ENCODE results near the gene CCDC142. TPM values are rescaled to one million over a fixed set of nuclear protein-coding genes. Genes with fewer than 3 reads are reported as not detected.

The CCDC142 gene
- total and polyA plus RNA-seq, 2 donors (not counting 1 experiment from before 2014, with no cell fraction given): 13.0 to 61.6 TPM

DNA sequence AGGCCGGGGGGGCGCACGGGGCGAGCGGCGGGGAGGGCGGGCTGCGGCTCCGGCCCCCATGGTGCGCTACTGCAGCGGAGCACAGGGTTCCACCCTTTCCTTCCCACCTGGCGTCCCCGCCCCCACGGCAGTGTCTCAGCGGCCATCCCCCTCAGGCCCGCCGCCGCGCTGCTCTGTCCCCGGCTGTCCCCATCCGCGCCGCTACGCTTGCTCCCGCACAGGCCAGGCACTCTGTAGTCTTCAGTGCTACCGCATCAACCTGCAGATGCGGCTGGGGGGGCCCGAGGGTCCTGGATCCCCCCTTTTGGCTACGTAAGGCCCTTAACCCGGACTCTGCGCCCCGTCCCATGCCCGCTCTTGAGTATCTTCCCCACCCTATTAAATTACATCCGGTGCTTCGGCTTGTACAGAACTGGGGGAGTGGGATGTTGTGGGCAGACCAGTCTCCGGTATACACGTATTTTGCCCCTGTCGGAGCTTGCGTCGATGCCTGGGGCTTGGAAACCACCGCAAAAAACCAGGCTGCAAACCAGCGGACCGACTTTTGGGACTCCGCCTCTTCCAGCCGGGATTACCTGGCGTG is 25.2 kb downstream of the CCDC142 start:
- peak overlapping the region; percentile 96 for H3K4me2 ChIP-seq (replicated peaks; ENCODE audit: low read depth, low read length, poor library complexity, severe bottlenecking)
- ChIA-PET CTCF (interaction anchor here (1.0 to 5.7 kb wide), 5 partner anchors 9 to 130 kb away, joined by 3 to 54 read pairs (median 6); partner anchors contain the start of genes C2orf81, CCDC142, TTC31 and WDR54), POLR2A (interaction anchor here (0.7 to 6.0 kb wide), 11 partner anchors 9 to 277 kb away, joined by 3 to 63 read pairs (median 5); partner anchors contain the start of genes AUP1, C2orf81, CCDC142 and HTRA2)
- peak overlapping the region; percentile 79 for H2AFZ ChIP-seq (ENCODE audit: insufficient read depth, low read depth, low read length, poor library complexity, severe bottlenecking)
- H3K9me3 ChIP-seq (ENCODE audit: control extremely low read depth in 1 of 3, control insufficient read depth in 2 of 3, insufficient read depth in 1 of 3, low read length in 2 of 3): no peaks in the 10 kb centered on the region
- H3K9ac ChIP-seq (ENCODE audit: low read length): peak overlapping the region; percentile 97
- H3K4me3 ChIP-seq (ENCODE audit: control extremely low read depth in 1 of 5, extremely low read depth in 1 of 5, insufficient read depth in 1 of 5, low read depth in 2 of 5, low read length in 4 of 5): peak overlapping the region; percentile 70 to 100 (median 93)
- H3K4me3 Mint-ChIP-seq: peak overlapping the region; percentile 94
- intact Hi-C loops (cut with micrococcal nuclease): loop anchor here (1.0 to 5.0 kb wide), 8 partner anchors 8 to 280 kb away; partner anchors contain the start of genes AUP1, C2orf81, DOK1 and HTRA2
- H3K36me3 ChIP-seq (replicated peaks in 1 of 2; ENCODE audit: control extremely low read depth in 1 of 2, control insufficient read depth in 1 of 2, extremely low read depth in 1 of 2, insufficient read depth in 2 of 2, low read length in 1 of 2): peaks cover 0 to 22% of the 10 kb centered on the region in 2 experiments
- under 1% methylated on average over 38 of the region's 46 CpGs for WGBS (ENCODE audit: insufficient coverage)
- peak overlapping the region; percentile 97 to 100 for H3K27ac ChIP-seq (ENCODE audit: low read length in 2 of 2)
- H4K20me1 ChIP-seq (ENCODE audit: control insufficient read depth, insufficient read depth, low read length, poor library complexity, severe bottlenecking): peaks cover 5% of the 10 kb centered on the region
- H3K27ac Mint-ChIP-seq: peak overlapping the region; percentile 99
- ATAC-seq (ENCODE audit: low read depth): peak; percentile 49
- peaks cover 58% of the 10 kb centered on the region for H3K4me1 Mint-ChIP-seq
- H3K9me3 Mint-ChIP-seq (ENCODE audit: insufficient read depth): no peaks in the 10 kb centered on the region
- no peaks in the 10 kb centered on the region for H3K27me3 ChIP-seq (replicated peaks in 1 of 4; ENCODE audit: control extremely low read depth in 1 of 4, control insufficient read depth in 3 of 4, insufficient read depth in 4 of 4, low read length in 3 of 4)
- no peak for DNase-seq
- peaks cover 24% of the 10 kb centered on the region for H3K79me2 ChIP-seq (ENCODE audit: control insufficient read depth, insufficient read depth, low read length)
- no peaks in the 10 kb centered on the region for H3K27me3 Mint-ChIP-seq
- no peak for TF ChIP-seq EZH2 (IDR thresholded peaks at IDR 0.05; ENCODE audit: borderline replicate concordance, insufficient read depth, low read depth, low read length, poor library complexity, severe bottlenecking)
- TF ChIP-seq, protein P1, sequence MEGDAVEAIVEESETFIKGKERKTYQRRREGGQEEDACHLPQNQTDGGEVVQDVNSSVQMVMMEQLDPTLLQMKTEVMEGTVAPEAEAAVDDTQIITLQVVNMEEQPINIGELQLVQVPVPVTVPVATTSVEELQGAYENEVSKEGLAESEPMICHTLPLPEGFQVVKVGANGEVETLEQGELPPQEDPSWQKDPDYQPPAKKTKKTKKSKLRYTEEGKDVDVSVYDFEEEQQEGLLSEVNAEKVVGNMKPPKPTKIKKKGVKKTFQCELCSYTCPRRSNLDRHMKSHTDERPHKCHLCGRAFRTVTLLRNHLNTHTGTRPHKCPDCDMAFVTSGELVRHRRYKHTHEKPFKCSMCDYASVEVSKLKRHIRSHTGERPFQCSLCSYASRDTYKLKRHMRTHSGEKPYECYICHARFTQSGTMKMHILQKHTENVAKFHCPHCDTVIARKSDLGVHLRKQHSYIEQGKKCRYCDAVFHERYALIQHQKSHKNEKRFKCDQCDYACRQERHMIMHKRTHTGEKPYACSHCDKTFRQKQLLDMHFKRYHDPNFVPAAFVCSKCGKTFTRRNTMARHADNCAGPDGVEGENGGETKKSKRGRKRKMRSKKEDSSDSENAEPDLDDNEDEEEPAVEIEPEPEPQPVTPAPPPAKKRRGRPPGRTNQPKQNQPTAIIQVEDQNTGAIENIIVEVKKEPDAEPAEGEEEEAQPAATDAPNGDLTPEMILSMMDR (IDR thresholded peaks at IDR 0.05): no peak
- H3K4me1 ChIP-seq (ENCODE audit: control insufficient read depth in 2 of 2, insufficient read depth in 2 of 2, low read length in 2 of 2): peaks cover 33 to 45% of the 10 kb centered on the region in 2 donors

DNA sequence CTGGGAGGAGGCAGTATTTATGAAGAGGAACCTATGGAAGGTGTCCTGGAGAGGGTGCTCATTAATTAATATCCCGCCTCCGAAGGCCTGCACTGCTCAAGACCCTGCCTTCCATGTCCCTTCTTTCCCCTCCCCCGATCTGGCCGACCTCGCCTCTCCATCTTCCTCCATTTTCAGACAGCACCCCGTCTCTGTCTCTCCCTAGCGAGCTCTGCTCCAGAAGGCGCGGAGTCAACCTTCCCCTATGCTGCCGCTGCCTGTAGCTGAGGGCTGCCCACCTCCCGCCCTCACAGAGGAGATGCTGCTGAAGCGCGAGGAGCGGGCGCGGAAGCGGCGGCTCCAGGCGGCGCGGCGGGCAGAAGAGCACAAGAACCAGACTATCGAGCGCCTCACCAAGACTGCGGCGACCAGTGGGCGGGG is 25.7 kb downstream of the CCDC142 start:
- Histone ChIP-seq H3K4me3 (ENCODE audit: control extremely low read depth in 1 of 5, extremely low read depth in 1 of 5, insufficient read depth in 1 of 5, low read depth in 2 of 5, low read length in 4 of 5) (peak overlapping the region; percentile 46 to 100 (median 93)), H3K9ac (ENCODE audit: low read length) (peak overlapping the region; percentile 97), H3K4me2 (replicated peaks; ENCODE audit: low read depth, low read length, poor library complexity, severe bottlenecking) (peak overlapping the region; percentile 96), H3K79me2 (ENCODE audit: control insufficient read depth, insufficient read depth, low read length) (peaks cover 22% of the 10 kb centered on the region), H2AFZ (ENCODE audit: insufficient read depth, low read depth, low read length, poor library complexity, severe bottlenecking) (peak overlapping the region; percentile 79), H3K36me3 (replicated peaks in 1 of 2; ENCODE audit: control extremely low read depth in 1 of 2, control insufficient read depth in 1 of 2, extremely low read depth in 1 of 2, insufficient read depth in 2 of 2, low read length in 1 of 2) (peaks cover 0 to 18% of the 10 kb centered on the region in 2 experiments), H3K27me3 (replicated peaks in 1 of 4; ENCODE audit: control extremely low read depth in 1 of 4, control insufficient read depth in 3 of 4, insufficient read depth in 4 of 4, low read length in 3 of 4) (no peaks in the 10 kb centered on the region), H3K27ac (ENCODE audit: low read length in 2 of 2) (peak overlapping the region; percentile 97 to 100), H3K9me3 (ENCODE audit: control extremely low read depth in 1 of 3, control insufficient read depth in 2 of 3, insufficient read depth in 1 of 3, low read length in 2 of 3) (no peaks in the 10 kb centered on the region), H4K20me1 (ENCODE audit: control insufficient read depth, insufficient read depth, low read length, poor library complexity, severe bottlenecking) (peaks cover 5% of the 10 kb centered on the region), H3K4me1 (ENCODE audit: control insufficient read depth in 2 of 2, insufficient read depth in 2 of 2, low read length in 2 of 2) (peaks cover 33 to 48% of the 10 kb centered on the region in 2 donors)
- no peaks in the 10 kb centered on the region for H3K27me3 Mint-ChIP-seq
- H3K27ac Mint-ChIP-seq: peak overlapping the region; percentile 99
- intact Hi-C loops (cut with micrococcal nuclease): loop anchor here (1.0 to 5.0 kb wide), 2 partner anchors 8 to 280 kb away; partner anchors contain the start of genes MOB1A and MOGS
- no peak for TF ChIP-seq EZH2 (IDR thresholded peaks at IDR 0.05; ENCODE audit: borderline replicate concordance, insufficient read depth, low read depth, low read length, poor library complexity, severe bottlenecking)
- TF ChIP-seq, protein P1 (IDR thresholded peaks at IDR 0.05): no peak
- CTCF ChIA-PET: interaction anchor here (1.0 to 5.7 kb wide), 3 partner anchors 17 to 130 kb away, joined by 3 to 54 read pairs (median 4); partner anchors contain the start of genes CCDC142 and TTC31
- no peak for DNase-seq
- no peak for ATAC-seq (ENCODE audit: low read depth)
- no peaks in the 10 kb centered on the region for H3K9me3 Mint-ChIP-seq (ENCODE audit: insufficient read depth)
- H3K4me3 Mint-ChIP-seq: peak overlapping the region; percentile 94
- POLR2A ChIA-PET: interaction anchor here (0.6 to 6.0 kb wide), 9 partner anchors 9 to 73 kb away, joined by 3 to 63 read pairs (median 7); partner anchors contain the start of genes AUP1, C2orf81, CCDC142 and HTRA2
- peaks cover 61% of the 10 kb centered on the region for H3K4me1 Mint-ChIP-seq
- under 1% methylated on average over 27 of the region's 27 CpGs for WGBS (ENCODE audit: insufficient coverage)
